Left colon (tissue), 2 donors: ENCODE results near the gene PITPNM2. TPM values are rescaled to one million over a fixed set of nuclear protein-coding genes. Genes with fewer than 3 reads are reported as not detected.
"Not testable (repeated sequence)": the region's sequence is repeated elsewhere in the genome, so short reads cannot be mapped to it uniquely, and the experiment has no call there.

Experiments used
- ATAC-seq: fragments of 200-7000 bp; cut with Tn5 transposase; one replicate; pipeline ENCODE4 v1.9.1; 2020; ENCODE audit warnings: mild to moderate bottlenecking, moderate library complexity
- DNase-seq, 2 donors: peaks; one replicate each; pipeline ENCODE4 v3.0.0-alpha.2; 2020
- intact Hi-C, 2 donors: fragments of 100-400 bp; cut with DNase I in 1 of 2; cut with micrococcal nuclease in 1 of 2; formaldehyde crosslinking; loops; one replicate each; pipeline versions ENCODE4 v1.11.2 to v1.14.0; 2022; cut with DNase I, micrococcal nuclease
- total RNA-seq, 2 donors: library from RNA; stranded (reverse); fragmentation: NEBNext Ultra II Directional; extraction: Animal tissue kit (Norgen Biotek cat#: 25700); gene quantifications; one replicate each; pipeline ENCODE4 v1.2.1, GENCODE V29; 2021
- donor health status: DM: no; HTN: no; CAD: no.
- donor health status: DM: yes; HTN: yes; CAD: no.

Gene PITPNM2
- total RNA-seq, 2 donors from 2014 or later: 11.4 to 17.6 TPM

GRCh38 chr12:123104094-123104493 lies 46.8 kb downstream of the PITPNM2 start:
- intact Hi-C loops, DNase-seq, ATAC-seq: not testable (repeated sequence)

GRCh38 chr12:123102781-123103503 lies 47.9 kb downstream of the PITPNM2 start:
- ATAC-seq: no peak
- no peak for DNase-seq
- intact Hi-C loops: no loop called here

- ATAC-seq: no peak
- no peak for DNase-seq
- intact Hi-C loops: no loop called here
Observed at GRCh38 chr12:123102366-123102765, 48.5 kb downstream of the PITPNM2 start.

- no peak for DNase-seq
- intact Hi-C loops: no loop called here
- ATAC-seq: no peak
Observed at GRCh38 chr12:123101526-123101925, 49.4 kb downstream of the PITPNM2 start.

Other genes with a start within 250 kb of the PITPNM2 start
- 1 to 10 TPM; 4.6 to 4.9 TPM for gene ABCB9, start 184.6 kb downstream of the PITPNM2 start, total RNA-seq
- 10 to 100 TPM; 22.2 to 22.4 TPM for gene OGFOD2, start 175.8 kb downstream of the PITPNM2 start, total RNA-seq
- gene ARL6IP4, start 170.4 kb downstream of the PITPNM2 start, total RNA-seq: 100 to 1,000 TPM; 136 to 158 TPM
- 10 to 100 TPM; 12.3 to 19.8 TPM for gene MPHOSPH9, start 82.1 kb upstream of the PITPNM2 start, total RNA-seq
- 1 to 10 TPM; 9.2 to 9.6 TPM for gene MTRFR, start 82.3 kb upstream of the PITPNM2 start, total RNA-seq
- gene CDK2AP1, start 120.8 kb upstream of the PITPNM2 start, total RNA-seq: 10 to 100 TPM; 60.5 to 61.3 TPM
- 10 to 100 TPM; 28.3 to 31.0 TPM for gene SBNO1, start 213.8 kb upstream of the PITPNM2 start, total RNA-seq
- gene KMT5A, start 233.0 kb upstream of the PITPNM2 start, total RNA-seq: 10 to 100 TPM; 38.3 to 52.0 TPM